ENCODE measurements around the gene DUSP10. TPM values are rescaled to one million over a fixed set of nuclear protein-coding genes. Genes with fewer than 3 reads are reported as not detected.

The DUSP10 gene
- total and polyA plus RNA-seq, 3 donors from 2014 or later: 12.3 to 17.4 (median 14.6) TPM

DNA sequence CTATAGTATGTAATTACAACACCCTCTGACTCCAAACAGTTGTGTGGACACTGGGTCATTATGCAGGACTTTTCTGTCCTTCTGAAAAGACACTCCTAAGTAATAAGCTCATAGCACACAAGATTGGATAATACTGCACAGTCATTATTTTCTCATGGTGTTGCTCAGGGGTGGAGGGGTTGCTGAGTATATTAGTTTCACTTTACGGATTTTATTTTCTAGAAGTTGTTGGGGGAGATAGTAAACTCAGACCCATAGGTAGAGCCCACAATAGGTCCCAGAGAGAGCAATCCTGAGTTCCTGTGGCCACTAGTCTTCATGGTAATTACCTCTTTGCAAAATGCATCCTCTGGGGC, 53.4 kb downstream of the DUSP10 start:
- no peak overlapping the region for H3K27ac ChIP-seq
- intact Hi-C loops (cut with DNase I; ENCODE audit: low total_unique reads): no loop called here
- WGBS, 2 donors: 80 to 88% methylated on average over 1 of the region's 1 CpG
- H3K4me3 ChIP-seq: no peak overlapping the region
- no peaks in the 10 kb centered on the region for H3K4me1 ChIP-seq
- H3K9me3 ChIP-seq: no peaks in the 10 kb centered on the region
- no peaks in the 10 kb centered on the region for H3K36me3 ChIP-seq (ENCODE audit: low read depth, missing control alignments)
- TF ChIP-seq CTCF (IDR thresholded peaks at IDR 0.05) (no peak), POLR2A (IDR thresholded peaks at IDR 0.05) (no peak)
- H3K27me3 ChIP-seq: no peaks in the 10 kb centered on the region
- no peak for DNase-seq

DNA sequence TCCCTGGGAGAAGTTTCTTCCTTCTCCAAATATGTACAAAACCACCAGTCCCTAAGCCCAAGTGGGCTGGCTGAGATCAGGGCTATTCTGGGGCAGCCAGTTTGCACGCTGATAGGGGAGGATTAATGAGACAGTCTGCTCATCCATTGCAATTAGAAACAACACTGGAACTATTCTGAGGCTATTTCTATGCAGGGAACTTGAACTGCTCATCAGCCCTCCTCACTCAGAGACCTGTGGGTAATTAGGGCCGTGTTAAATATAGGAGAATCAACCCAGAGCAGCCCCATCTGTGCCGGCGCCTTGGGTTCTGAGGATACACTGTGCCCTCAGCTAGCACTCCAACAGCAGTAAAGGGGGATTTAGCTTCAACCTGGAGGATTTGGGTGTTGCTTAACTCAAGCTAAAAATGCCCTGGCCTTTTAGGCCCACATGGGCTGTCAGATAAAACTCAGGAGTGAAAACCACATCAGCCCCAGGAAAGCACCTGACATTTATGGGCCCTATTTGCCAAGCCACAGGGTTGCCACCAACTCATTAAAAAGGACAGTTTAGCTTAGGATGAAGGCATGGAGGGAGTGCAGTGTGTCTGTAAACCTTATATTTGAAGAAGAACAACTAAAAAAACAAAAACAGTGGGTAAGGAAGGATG, 53.9 kb downstream of the DUSP10 start:
- Histone ChIP-seq H3K9me3 (no peaks in the 10 kb centered on the region), H3K27ac (no peak overlapping the region), H3K27me3 (no peaks in the 10 kb centered on the region), H3K4me3 (no peak overlapping the region), H3K4me1 (no peaks in the 10 kb centered on the region), H3K36me3 (ENCODE audit: low read depth, missing control alignments) (no peaks in the 10 kb centered on the region)
- 70 to 73% methylated on average over 4 of the region's 4 CpGs for WGBS, 2 donors
- no peak for DNase-seq
- TF ChIP-seq CTCF (IDR thresholded peaks at IDR 0.05): no peak
- TF ChIP-seq POLR2A (IDR thresholded peaks at IDR 0.05): no peak
- intact Hi-C loops (cut with DNase I; ENCODE audit: low total_unique reads): no loop called here

DNA sequence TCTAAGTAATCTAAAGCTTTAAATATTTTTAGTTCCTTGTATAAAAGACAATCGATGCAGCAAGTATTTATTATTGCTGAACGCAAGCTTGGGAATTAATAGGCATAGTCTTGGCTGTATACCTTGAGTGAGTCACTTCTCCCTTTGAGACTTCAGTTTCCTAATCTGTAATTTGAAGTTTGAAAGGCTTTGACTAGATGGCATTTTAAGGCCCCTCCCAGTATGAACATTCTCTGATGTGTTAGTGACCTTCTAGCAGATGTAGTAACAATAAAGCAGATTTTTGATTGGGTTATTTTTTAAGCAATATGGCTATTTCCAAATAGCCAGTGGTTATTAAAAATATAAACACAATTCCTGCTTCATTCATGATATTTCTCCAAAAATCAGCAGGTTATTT, 58.2 kb downstream of the DUSP10 start:
- Histone ChIP-seq H3K27me3 (no peaks in the 10 kb centered on the region), H3K27ac (no peak overlapping the region), H3K36me3 (ENCODE audit: low read depth, missing control alignments) (no peaks in the 10 kb centered on the region), H3K4me1 (no peaks in the 10 kb centered on the region), H3K9me3 (no peaks in the 10 kb centered on the region), H3K4me3 (no peak overlapping the region)
- no peak for TF ChIP-seq CTCF (IDR thresholded peaks at IDR 0.05)
- TF ChIP-seq POLR2A (IDR thresholded peaks at IDR 0.05): no peak
- 96 to 98% methylated on average over 2 of the region's 2 CpGs for WGBS, 2 donors
- intact Hi-C loops (cut with DNase I; ENCODE audit: low total_unique reads): no loop called here
- no peak for DNase-seq

DNA sequence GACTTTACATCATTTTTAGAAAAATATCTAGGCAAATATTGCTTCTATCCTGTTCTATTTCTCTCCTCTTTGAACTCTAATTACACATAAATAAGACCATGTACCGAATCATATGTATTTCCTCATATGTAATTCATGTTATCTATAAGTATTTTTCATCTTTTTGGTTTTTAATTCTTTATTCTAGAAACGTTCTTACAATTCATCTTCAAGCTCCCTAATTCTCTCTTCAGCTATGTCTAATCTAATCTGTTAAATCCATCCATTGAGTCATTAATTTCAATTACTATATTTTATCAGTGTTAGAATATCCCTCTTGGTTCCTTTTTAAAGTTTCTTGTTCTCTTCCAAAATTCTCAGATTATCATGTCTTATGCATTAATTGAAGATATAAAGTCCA, 61.8 kb downstream of the DUSP10 start:
- intact Hi-C loops (cut with DNase I; ENCODE audit: low total_unique reads): no loop called here
- 78 to 86% methylated on average over 2 of the region's 2 CpGs for WGBS, 2 donors
- TF ChIP-seq POLR2A (IDR thresholded peaks at IDR 0.05) (no peak), CTCF (IDR thresholded peaks at IDR 0.05) (no peak)

DNA sequence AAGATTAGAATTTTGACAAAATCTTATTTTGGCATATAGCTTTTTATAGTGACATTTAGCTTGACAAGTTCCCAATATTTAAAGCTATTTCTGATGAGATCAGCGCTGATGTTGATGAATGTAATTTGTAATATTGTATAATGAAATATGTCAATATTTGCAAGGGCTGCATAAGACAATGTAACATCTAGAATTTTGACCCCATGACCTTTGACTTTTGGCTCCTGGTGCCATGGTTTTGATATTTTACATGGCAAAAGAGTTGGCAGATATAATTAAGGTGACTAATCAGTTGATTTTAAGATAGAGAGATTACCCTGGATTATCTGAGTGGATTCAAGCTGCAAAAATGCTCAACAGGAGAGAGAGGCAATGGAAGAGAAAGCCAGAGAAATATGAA, 63.9 kb downstream of the DUSP10 start:
- Histone ChIP-seq H3K36me3 (ENCODE audit: low read depth, missing control alignments) (no peaks in the 10 kb centered on the region), H3K27me3 (no peaks in the 10 kb centered on the region), H3K4me1 (no peaks in the 10 kb centered on the region), H3K9me3 (no peaks in the 10 kb centered on the region), H3K4me3 (no peak overlapping the region), H3K27ac (no peak overlapping the region)
- TF ChIP-seq POLR2A (IDR thresholded peaks at IDR 0.05) (no peak), CTCF (IDR thresholded peaks at IDR 0.05) (no peak)
- no peak for DNase-seq
- WGBS, 2 donors: 93 to 96% methylated on average over 1 of the region's 1 CpG
- intact Hi-C loops (cut with DNase I; ENCODE audit: low total_unique reads): no loop called here

More for the DNA sequence above, 61.8 kb downstream of the DUSP10 start:
- Histone ChIP-seq H3K27ac (no peak overlapping the region), H3K9me3 (no peaks in the 10 kb centered on the region), H3K4me1 (no peaks in the 10 kb centered on the region), H3K4me3 (no peak overlapping the region), H3K27me3 (no peaks in the 10 kb centered on the region), H3K36me3 (ENCODE audit: low read depth, missing control alignments) (no peaks in the 10 kb centered on the region)
- DNase-seq: no peak
